EH (cell line): ENCODE data around the gene EXD3.

Experiments
- DNase-seq: peaks from one replicate; pipeline ENCODE4 v3.0.0-alpha.2; 2015; ENCODE audit warnings: low read depth

EXD3 gene

GRCh38 chr9:137365552-137366444 lies 57.2 kb downstream of the EXD3 start:
- no peak for DNase-seq

- no peak for DNase-seq
Observed at GRCh38 chr9:137365056-137365455, 57.9 kb downstream of the EXD3 start.

GRCh38 chr9:137359850-137360249 lies 63.1 kb downstream of the EXD3 start:
- no peak for DNase-seq

- no peak for DNase-seq
Observed at GRCh38 chr9:137358126-137358525, 64.8 kb downstream of the EXD3 start.

- no peak for DNase-seq
Observed at GRCh38 chr9:137357166-137357565, 65.8 kb downstream of the EXD3 start.

GRCh38 chr9:137355761-137356365 lies 67.1 kb downstream of the EXD3 start:
- DNase-seq = no peak

- DNase-seq = no peak
Observed at GRCh38 chr9:137354845-137355760, 67.9 kb downstream of the EXD3 start.

- no peak for DNase-seq
Observed at GRCh38 chr9:137354153-137354844, 68.7 kb downstream of the EXD3 start.

- DNase-seq = no peak
Observed at GRCh38 chr9:137353223-137354152, 69.5 kb downstream of the EXD3 start.

GRCh38 chr9:137352511-137353222 lies 70.3 kb downstream of the EXD3 start:
- no peak for DNase-seq

GRCh38 chr9:137351781-137352501 lies 71.0 kb downstream of the EXD3 start:
- no peak for DNase-seq

- DNase-seq = no peak
Observed at GRCh38 chr9:137350696-137351584, 72.0 kb downstream of the EXD3 start.

GRCh38 chr9:137349471-137350033 lies 73.4 kb downstream of the EXD3 start:
- no peak for DNase-seq

- DNase-seq = no peak
Observed at GRCh38 chr9:137348769-137349470, 74.0 kb downstream of the EXD3 start.

GRCh38 chr9:137347928-137348327 lies 75.0 kb downstream of the EXD3 start:
- no peak for DNase-seq

GRCh38 chr9:137342482-137342881 lies 80.5 kb downstream of the EXD3 start:
- DNase-seq = no peak

GRCh38 chr9:137341227-137341626 lies 81.7 kb downstream of the EXD3 start:
- DNase-seq = no peak
